ENCODE data around the gene RCBTB2.
"Not testable (repeated sequence)": the region's sequence is repeated elsewhere in the genome, so short reads cannot be mapped to it uniquely, and the experiment has no call there.

The RCBTB2 gene

GRCh38 chr13:48492470-48493065 is 40.3 kb downstream of the RCBTB2 start:
- peak; percentile 64 for DNase-seq

GRCh38 chr13:48492096-48492440 is 40.8 kb downstream of the RCBTB2 start:
- DNase-seq: no peak

GRCh38 chr13:48491423-48492095 is 41.3 kb downstream of the RCBTB2 start:
- DNase-seq: no peak

- DNase-seq: no peak
Observed at GRCh38 chr13:48490241-48490640, 42.6 kb downstream of the RCBTB2 start.

GRCh38 chr13:48489666-48490065 is 43.2 kb downstream of the RCBTB2 start:
- DNase-seq: no peak

GRCh38 chr13:48488995-48489394 is 43.9 kb downstream of the RCBTB2 start:
- no peak for DNase-seq

GRCh38 chr13:48487968-48488367 is 44.9 kb downstream of the RCBTB2 start:
- DNase-seq: no peak

GRCh38 chr13:48486836-48487235 is 46.0 kb downstream of the RCBTB2 start:
- no peak for DNase-seq

GRCh38 chr13:48486362-48486761 is 46.5 kb downstream of the RCBTB2 start:
- no peak for DNase-seq

- no peak for DNase-seq
Observed at GRCh38 chr13:48485432-48485831, 47.4 kb downstream of the RCBTB2 start.

- DNase-seq: no peak
Observed at GRCh38 chr13:48483575-48483974, 49.3 kb downstream of the RCBTB2 start.

GRCh38 chr13:48478391-48478790 is 54.5 kb downstream of the RCBTB2 start:
- DNase-seq: no peak

GRCh38 chr13:48477191-48477855 is 55.6 kb downstream of the RCBTB2 start:
- no peak for DNase-seq

- no peak for DNase-seq
Observed at GRCh38 chr13:48476686-48477085, 56.2 kb downstream of the RCBTB2 start.

- no peak for DNase-seq
Observed at GRCh38 chr13:48476215-48476614, 56.7 kb downstream of the RCBTB2 start.

GRCh38 chr13:48475230-48475629 is 57.6 kb downstream of the RCBTB2 start:
- peak; percentile 14 for DNase-seq

GRCh38 chr13:48457578-48458242 is 75.2 kb downstream of the RCBTB2 start:
- no peak for DNase-seq

GRCh38 chr13:48456546-48456945 is 76.3 kb downstream of the RCBTB2 start:
- DNase-seq: no peak

- not testable (repeated sequence) for DNase-seq
Observed at GRCh38 chr13:48451196-48451595, 81.7 kb downstream of the RCBTB2 start.

GRCh38 chr13:48449656-48450055 is 83.2 kb downstream of the RCBTB2 start:
- no peak for DNase-seq

- no peak for DNase-seq
Observed at GRCh38 chr13:48448959-48449614, 83.8 kb downstream of the RCBTB2 start.

- DNase-seq: no peak
Observed at GRCh38 chr13:48448285-48448958, 84.5 kb downstream of the RCBTB2 start.

- DNase-seq: no peak
Observed at GRCh38 chr13:48446464-48446863, 86.4 kb downstream of the RCBTB2 start.
